GM21360 (cell line): ENCODE results near the gene MRFAP1.
"Not testable (repeated sequence)": the region's sequence is repeated elsewhere in the genome, so short reads cannot be mapped to it uniquely, and the experiment has no call there.

Source experiments
- ATAC-seq: cut with Tn5 transposase; IDR thresholded peaks from one replicate; pipeline ENCODE4 v1.9.1; 2021; ENCODE audit warnings: mild to moderate bottlenecking, moderate library complexity; ENCODE audit not compliant: unreplicated experiment

MRFAP1 gene

GRCh38 chr4:6610856-6611430 lies 29.5 kb upstream of the MRFAP1 start:
- no peak for ATAC-seq

DNA sequence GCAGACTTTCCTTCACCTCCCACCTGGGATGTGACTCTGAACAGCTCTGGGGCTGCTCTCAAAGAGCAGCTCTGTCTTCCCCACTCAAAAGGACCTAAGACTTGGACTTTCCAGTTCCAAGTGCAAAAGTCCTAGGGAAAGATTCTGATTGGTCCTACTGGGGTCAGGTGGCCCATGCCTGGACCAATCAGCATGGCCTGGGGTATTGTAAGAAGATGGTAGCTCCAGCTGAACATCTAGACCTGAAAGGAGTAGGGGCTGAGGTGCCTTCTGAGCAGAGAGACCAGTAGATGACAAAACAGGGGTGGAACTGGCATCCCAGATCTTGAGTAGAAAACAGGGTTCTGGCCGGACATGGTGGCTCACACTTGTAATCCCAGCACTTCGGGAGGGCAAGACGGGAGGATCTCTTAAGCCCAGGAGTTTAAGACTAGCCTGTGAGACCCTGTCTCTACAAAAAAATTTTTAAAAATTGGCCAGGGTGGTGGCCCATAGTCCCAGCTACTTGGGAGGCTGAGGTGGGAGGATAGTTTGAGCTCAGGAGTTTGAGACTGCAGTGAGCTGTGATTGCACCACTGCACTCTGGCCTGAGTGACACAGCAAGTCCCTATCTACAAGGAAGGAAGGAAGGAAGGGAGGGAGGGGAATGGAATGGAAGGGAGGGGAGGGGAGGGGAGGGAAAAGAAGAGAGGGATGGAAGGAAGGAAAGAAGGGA lies 27.4 kb upstream of the MRFAP1 start:
- ATAC-seq, result no peak

- no peak for ATAC-seq
Measured at GRCh38 chr4:6613676-6614651, 26.5 kb upstream of the MRFAP1 start.

DNA sequence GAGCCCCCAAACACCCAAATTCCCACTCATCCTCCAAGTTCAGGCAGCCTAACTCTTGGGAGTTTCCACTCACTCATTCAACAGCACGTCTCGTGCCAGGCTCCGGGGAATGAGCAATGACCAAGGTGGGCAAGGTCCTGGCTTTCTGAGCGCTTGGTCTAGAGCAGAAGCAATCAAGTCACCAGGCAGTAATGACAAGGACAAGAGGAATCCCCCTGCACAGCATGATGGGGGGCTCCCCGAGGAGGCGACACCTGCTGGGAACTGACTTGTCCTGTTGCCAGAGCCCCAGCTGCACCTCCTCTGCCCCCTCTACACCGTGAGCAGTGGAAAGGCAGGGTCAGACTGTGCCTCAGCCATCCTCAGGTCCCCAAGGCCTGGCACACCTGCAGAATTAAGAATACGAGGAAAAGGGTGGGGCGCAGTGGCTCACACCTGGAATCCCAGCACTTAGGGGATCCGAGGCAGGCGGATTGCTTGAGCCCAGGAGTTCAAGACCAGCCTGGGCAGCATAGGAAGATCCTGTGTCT lies 25.7 kb upstream of the MRFAP1 start:
- no peak for ATAC-seq

DNA sequence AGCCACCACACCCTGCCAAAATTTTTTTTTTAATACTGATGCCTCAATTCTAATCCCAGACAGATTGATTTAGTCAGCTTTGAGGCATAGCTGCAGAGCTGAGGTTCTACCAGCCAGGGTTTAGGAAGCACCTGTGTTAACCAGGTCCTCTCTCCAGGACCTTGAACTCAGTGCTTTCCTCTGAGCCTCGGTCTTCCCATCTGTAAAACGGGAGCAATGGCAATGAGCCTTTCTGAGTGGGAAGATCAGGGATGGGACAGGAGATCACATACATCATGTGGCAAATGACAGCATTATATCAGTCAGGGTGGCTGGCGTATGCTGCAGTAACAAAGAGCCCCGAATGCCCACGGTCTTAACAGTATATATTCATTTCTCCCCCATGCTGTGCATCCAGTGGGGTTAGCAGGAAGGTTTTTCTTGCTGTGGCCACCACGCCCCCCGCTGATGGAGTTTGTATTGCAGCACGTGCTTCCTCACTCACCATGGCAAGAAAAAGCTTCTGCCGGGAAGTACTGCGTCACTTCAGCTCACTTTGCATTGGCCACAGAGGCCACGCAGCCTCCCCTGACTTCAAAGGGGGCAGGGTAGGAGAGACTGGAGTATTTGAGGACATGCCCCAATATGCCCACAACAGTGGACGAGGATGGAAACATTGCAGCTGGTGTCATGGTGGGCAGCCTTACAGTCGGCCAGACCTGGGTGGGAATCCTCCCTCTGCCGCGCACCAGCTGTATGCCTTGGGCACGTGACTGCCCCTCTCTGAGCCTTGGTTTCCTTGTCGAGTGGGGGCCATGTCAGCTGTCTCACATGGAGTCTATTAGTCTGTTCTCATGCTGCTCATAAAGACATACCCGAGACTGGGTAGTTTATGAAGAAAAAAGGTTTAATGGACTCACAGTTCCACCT lies 24.1 kb upstream of the MRFAP1 start:
- no peak for ATAC-seq

GRCh38 chr4:6617246-6617645 lies 23.2 kb upstream of the MRFAP1 start:
- ATAC-seq, result no peak

DNA sequence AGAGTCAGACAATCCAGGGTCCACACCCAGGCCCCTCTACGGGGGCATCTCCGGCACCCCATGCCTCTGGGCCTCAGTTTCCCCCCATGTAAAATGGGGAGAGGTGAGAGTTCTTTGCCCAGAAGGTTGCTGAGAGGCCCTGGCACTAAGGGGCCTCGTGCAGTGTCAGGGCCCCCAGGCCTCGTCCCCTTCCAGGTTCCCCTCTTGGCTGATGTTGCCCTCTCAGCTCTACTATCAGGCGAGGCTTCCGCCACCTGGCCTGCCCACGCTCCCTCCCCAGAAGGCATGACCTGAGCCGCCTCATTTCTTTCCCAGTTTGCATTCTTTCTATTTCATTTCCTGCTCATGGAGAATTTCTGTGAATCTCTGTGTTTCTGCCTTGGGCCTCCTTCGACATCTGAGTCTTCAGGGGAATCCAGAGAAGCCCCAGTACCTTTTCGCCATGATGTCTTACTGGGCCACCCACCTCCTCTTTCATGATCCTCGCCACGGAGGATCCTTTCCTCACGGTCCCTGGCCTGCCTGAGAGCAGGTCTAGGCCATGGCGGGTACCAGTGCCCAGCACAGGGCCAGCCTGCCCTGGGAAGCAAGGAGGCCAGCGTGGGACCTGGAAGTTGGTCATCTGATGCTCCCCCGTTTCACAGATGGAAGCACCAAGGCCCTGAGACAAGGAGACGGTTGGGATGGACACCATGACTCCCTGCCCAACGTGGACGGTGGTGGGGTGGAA lies 21.9 kb upstream of the MRFAP1 start:
- ATAC-seq, result no peak

GRCh38 chr4:6619116-6619465 lies 21.4 kb upstream of the MRFAP1 start:
- no peak for ATAC-seq

DNA sequence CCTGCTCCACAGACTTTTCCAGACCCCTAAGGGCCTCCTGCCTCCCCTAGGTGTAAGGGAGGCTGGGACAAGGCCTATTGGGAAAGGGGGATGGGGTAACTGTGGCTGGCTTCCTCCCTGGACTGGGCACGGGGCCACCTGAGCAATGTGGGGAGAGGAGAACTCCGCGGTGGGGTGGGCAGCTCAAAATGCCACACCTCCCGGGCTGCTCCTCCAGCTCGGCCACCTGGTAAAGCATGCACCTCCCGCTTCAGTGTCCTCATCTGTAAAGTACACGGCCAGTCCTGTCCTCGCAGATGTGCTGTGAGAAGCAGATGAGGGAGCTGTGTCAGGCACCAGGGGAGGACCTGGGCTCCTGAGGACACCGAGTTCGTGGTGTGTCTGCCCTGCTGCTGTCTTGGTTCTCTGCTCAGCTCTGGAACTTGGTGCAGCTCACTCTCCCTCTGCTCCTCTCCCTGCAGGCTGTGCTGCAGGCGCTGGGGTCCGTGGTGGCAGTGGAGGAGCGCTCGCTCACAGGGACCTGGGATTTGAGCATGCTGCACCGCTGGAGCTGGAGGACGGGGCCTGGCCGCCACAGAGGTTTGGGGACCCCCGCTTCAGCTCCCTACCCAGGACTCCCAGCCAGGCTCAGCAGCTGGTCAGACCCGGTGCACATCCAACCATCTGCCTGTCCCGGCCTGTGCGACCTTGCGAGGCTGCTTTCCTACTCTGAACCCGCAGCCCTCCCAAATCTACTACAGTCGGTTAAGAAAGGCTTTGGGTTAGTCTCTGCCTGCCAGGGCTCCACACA lies 20.8 kb upstream of the MRFAP1 start:
- no peak for ATAC-seq

DNA sequence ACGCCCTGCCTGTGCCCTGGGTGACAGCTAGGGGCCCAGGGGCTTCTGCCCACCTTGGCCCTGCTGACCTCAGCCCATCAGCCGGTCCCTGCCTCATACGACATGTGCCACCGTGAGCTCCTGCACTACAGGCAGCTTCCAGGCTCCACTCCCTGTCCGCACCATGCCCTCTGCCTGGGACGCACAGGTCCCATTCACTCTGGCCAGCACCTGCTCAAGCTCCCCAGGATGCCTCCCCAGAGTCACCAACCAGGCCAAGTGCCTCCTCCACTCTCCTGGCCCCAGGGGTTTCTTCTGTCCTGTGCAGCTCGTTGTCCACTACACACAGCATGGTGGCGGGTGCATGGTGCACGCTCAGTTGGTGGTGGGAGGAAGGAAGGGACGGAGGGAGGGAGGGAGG lies 20.2 kb upstream of the MRFAP1 start:
- ATAC-seq, result no peak

GRCh38 chr4:6620891-6621555 lies 19.5 kb upstream of the MRFAP1 start:
- ATAC-seq, result no peak

DNA sequence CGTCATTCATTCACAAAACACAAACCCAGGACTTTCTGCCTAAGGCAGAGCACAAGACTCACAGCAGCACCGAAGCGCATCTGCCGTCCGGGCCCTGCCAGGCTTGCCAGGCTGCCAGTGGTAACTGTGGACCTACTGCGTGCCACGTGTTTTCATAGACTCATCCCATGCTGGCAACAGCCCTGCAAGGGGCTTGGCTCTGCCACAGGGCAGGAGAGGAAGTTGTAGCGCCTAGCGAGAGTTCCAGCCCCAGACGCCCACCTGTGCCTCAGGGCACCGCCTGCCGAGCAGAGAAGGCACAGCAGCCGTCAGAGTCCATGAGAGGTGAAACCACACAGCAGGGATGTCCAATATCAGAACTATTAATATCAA lies 18.9 kb upstream of the MRFAP1 start:
- no peak for ATAC-seq

DNA sequence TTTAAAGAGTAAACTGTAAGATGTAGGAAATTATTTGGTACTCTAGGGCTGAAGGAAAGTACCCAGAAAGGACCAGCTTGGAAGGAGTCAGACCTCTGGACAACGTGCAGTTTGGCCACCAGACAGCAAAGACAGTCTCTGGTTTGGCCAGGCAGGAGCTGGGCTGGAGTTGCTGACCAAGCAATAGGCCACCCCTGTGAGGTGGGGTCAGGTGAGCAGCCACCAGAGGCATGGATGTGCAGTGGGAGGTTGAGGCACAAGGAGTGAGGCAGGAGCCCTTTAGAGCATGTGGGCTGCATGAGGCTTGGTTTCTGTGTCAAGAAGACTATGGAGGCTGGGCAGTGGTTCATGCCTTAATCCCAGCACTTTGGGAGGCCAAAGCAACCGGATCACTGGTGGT lies 17.7 kb upstream of the MRFAP1 start:
- ATAC-seq, result no peak

GRCh38 chr4:6625256-6625655 lies 15.2 kb upstream of the MRFAP1 start:
- ATAC-seq, result no peak

DNA sequence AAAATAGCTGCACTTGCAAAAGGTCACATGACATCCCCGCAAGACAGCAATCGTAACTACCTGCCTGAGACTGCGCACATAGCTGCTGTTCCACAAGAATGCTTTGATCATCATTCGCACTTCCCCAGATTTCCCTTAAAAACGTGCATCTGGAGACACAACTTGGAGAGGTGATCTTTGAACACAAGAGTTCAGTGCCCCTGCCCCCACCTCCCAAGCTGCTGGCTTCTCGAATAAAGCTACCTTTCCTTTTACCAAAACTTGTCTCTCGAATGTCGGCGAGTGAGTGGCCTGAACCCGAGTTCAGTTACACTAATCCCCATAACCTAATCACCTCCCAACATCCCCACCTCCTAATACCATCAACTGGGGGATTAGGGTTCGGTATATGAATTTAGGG lies 14.4 kb upstream of the MRFAP1 start:
- ATAC-seq, result no peak

GRCh38 chr4:6627832-6628231 lies 12.7 kb upstream of the MRFAP1 start:
- ATAC-seq, result no peak

- ATAC-seq, result not testable (repeated sequence)
Measured at GRCh38 chr4:6628484-6628883, 12.0 kb upstream of the MRFAP1 start.

DNA sequence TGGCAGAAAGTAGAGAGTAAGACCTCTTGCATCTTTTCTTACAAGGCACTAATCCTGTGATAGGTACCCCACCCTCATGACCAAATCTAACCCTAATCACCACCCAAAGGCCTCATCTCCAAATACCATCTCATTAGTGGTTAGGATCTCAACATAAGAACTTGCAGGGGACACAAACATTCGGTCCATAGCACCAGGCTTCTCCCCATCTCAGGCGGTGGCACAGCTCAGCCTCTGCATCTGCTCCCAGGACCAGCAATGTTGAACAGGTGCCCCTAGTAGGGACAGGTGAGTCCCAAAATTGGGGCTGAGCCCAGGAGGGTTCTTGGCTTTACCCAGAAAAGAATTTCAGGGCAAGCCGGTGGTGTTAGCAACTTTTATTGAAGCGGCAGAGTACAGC lies 8.4 kb upstream of the MRFAP1 start:
- ATAC-seq, result no peak
